GM18499 (cell line): ENCODE measurements around the gene CPXM2.

Experiments used
- ATAC-seq: cut with Tn5 transposase; IDR thresholded peaks from one replicate; pipeline ENCODE4 v1.9.1; 2021; ENCODE audit warnings: moderate number of reproducible peaks; ENCODE audit not compliant: insufficient read depth, unreplicated experiment

CPXM2 gene

GRCh38 chr10:123882177-123882576 is 9.4 kb downstream of the CPXM2 start:
- no peak for ATAC-seq

- no peak for ATAC-seq
Measured at GRCh38 chr10:123879606-123880257, 11.9 kb downstream of the CPXM2 start.

- no peak for ATAC-seq
Measured at GRCh38 chr10:123878666-123879303, 12.8 kb downstream of the CPXM2 start.

GRCh38 chr10:123870260-123870659 is 21.3 kb downstream of the CPXM2 start:
- no peak for ATAC-seq

- ATAC-seq, result no peak
Measured at GRCh38 chr10:123869020-123869414, 22.6 kb downstream of the CPXM2 start.

GRCh38 chr10:123868038-123869019 is 23.3 kb downstream of the CPXM2 start:
- ATAC-seq, result no peak

- ATAC-seq, result no peak
Measured at GRCh38 chr10:123865880-123866279, 25.7 kb downstream of the CPXM2 start.

- ATAC-seq, result no peak
Measured at GRCh38 chr10:123865350-123865749, 26.3 kb downstream of the CPXM2 start.

- ATAC-seq, result no peak
Measured at GRCh38 chr10:123864923-123865322, 26.7 kb downstream of the CPXM2 start.

- ATAC-seq, result no peak
Measured at GRCh38 chr10:123863721-123864482, 27.7 kb downstream of the CPXM2 start.

GRCh38 chr10:123863183-123863575 is 28.4 kb downstream of the CPXM2 start:
- ATAC-seq, result no peak

- ATAC-seq, result no peak
Measured at GRCh38 chr10:123862421-123863182, 29.0 kb downstream of the CPXM2 start.

- ATAC-seq, result no peak
Measured at GRCh38 chr10:123860856-123861255, 30.8 kb downstream of the CPXM2 start.

- no peak for ATAC-seq
Measured at GRCh38 chr10:123860209-123860608, 31.4 kb downstream of the CPXM2 start.

GRCh38 chr10:123859653-123860050 is 32.0 kb downstream of the CPXM2 start:
- no peak for ATAC-seq

GRCh38 chr10:123858907-123859652 is 32.5 kb downstream of the CPXM2 start:
- ATAC-seq, result no peak

GRCh38 chr10:123858077-123858681 is 33.4 kb downstream of the CPXM2 start:
- no peak for ATAC-seq

- ATAC-seq, result no peak
Measured at GRCh38 chr10:123857616-123858015, 34.0 kb downstream of the CPXM2 start.
